Ishikawa (cell line): Measurements from ENCODE around the gene TANC1.

ENCODE experiments used
- RAD21 ChIP-seq: IDR thresholded peaks from 2 replicates; pipeline ENCODE4 v1.6.1; 2012; ENCODE audit warnings: low read depth
- TAF1 ChIP-seq: IDR thresholded peaks from 2 replicates; pipeline ENCODE4 v1.6.1; 2012; ENCODE audit warnings: low read depth, mild to moderate bottlenecking
- TF ChIP-seq, protein P1 (sequence below): IDR thresholded peaks from 2 replicates; pipeline ENCODE4 v1.6.1; 2012
- TF ChIP-seq, protein P2 (sequence below): IDR thresholded peaks from 2 replicates; pipeline ENCODE4 v1.6.1; 2012
- TF ChIP-seq, protein P3 (sequence below): IDR thresholded peaks from 2 replicates; pipeline ENCODE4 v1.6.1; 2012; ENCODE audit warnings: low read depth, mild to moderate bottlenecking

DNA sequence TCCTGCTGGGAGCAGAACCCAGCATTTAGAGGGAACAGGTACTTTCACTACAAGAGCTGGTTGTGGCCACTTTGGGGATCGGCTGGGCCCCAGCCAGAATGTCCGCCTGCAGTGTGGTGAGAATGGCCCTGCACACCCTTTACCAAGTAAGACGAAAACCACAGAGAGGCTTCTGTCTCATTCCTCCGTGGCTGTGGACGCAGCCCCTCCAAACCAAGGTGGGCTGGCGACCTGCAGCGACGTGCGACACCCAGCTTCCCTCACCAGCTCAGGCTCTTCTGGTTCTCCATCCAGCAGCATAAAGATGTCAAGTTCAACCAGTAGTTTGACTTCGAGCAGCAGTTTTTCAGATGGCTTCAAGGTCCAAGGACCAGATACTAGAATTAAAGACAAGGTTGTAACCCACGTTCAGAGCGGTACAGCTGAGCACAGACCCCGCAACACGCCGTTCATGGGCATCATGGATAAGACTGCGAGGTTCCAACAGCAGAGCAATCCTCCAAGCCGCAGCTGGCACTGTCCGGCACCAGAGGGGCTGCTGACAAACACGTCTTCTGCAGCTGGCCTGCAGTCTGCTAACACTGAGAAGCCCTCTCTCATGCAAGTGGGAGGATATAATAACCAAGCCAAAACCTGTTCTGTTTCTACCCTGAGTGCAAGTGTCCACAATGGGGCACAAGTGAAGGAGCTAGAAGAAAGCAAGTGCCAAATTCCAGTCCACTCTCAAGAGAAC is 261.9 kb downstream of the TANC1 start:
- no peak for TF ChIP-seq TAF1
- TF ChIP-seq RAD21 = no peak
- TF ChIP-seq, protein P1, sequence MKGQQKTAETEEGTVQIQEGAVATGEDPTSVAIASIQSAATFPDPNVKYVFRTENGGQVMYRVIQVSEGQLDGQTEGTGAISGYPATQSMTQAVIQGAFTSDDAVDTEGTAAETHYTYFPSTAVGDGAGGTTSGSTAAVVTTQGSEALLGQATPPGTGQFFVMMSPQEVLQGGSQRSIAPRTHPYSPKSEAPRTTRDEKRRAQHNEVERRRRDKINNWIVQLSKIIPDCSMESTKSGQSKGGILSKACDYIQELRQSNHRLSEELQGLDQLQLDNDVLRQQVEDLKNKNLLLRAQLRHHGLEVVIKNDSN = no peak
- TF ChIP-seq, protein P2, sequence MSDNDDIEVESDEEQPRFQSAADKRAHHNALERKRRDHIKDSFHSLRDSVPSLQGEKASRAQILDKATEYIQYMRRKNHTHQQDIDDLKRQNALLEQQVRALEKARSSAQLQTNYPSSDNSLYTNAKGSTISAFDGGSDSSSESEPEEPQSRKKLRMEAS = no peak
- TF ChIP-seq, protein P3, sequence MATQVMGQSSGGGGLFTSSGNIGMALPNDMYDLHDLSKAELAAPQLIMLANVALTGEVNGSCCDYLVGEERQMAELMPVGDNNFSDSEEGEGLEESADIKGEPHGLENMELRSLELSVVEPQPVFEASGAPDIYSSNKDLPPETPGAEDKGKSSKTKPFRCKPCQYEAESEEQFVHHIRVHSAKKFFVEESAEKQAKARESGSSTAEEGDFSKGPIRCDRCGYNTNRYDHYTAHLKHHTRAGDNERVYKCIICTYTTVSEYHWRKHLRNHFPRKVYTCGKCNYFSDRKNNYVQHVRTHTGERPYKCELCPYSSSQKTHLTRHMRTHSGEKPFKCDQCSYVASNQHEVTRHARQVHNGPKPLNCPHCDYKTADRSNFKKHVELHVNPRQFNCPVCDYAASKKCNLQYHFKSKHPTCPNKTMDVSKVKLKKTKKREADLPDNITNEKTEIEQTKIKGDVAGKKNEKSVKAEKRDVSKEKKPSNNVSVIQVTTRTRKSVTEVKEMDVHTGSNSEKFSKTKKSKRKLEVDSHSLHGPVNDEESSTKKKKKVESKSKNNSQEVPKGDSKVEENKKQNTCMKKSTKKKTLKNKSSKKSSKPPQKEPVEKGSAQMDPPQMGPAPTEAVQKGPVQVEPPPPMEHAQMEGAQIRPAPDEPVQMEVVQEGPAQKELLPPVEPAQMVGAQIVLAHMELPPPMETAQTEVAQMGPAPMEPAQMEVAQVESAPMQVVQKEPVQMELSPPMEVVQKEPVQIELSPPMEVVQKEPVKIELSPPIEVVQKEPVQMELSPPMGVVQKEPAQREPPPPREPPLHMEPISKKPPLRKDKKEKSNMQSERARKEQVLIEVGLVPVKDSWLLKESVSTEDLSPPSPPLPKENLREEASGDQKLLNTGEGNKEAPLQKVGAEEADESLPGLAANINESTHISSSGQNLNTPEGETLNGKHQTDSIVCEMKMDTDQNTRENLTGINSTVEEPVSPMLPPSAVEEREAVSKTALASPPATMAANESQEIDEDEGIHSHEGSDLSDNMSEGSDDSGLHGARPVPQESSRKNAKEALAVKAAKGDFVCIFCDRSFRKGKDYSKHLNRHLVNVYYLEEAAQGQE = no peak
